ENCODE data around the gene ADAMTS6.
A peak's percentile ranks its signal among the peaks of the same experiment; 100 is the strongest.
"Not testable (repeated sequence)": the region's sequence is repeated elsewhere in the genome, so short reads cannot be mapped to it uniquely, and the experiment has no call there.

Gene ADAMTS6

GRCh38 chr5:65488038-65488687 lies 6.4 kb upstream of the ADAMTS6 start:
- not testable (repeated sequence) for H3K79me1 ChIP-seq (replicated peaks; ENCODE audit: low read length, poor library complexity, severe bottlenecking); H3K27me3 ChIP-seq (ENCODE audit: control insufficient read depth in 1 of 2, insufficient read depth in 1 of 2, low read length in 2 of 2); H3K4me1 ChIP-seq (ENCODE audit: control insufficient read depth, insufficient read depth, low read depth, low read length); H3K4me3 ChIP-seq (ENCODE audit: insufficient read depth in 1 of 2, low read depth in 1 of 2, low read length in 2 of 2); H3K23ac ChIP-seq (ENCODE audit: low read length in 2 of 2); DNase-seq; H3K14ac ChIP-seq (ENCODE audit: low read length in 2 of 2); H3K9me3 ChIP-seq (ENCODE audit: control insufficient read depth, low read length); H3K27ac ChIP-seq (ENCODE audit: low read length, poor library complexity, severe bottlenecking); H3K9ac ChIP-seq (ENCODE audit: low read length); H2BK15ac ChIP-seq (ENCODE audit: low read depth, poor library complexity, severe bottlenecking); H3K4me2 ChIP-seq (ENCODE audit: low read length, poor library complexity, severe bottlenecking); H4K8ac ChIP-seq (ENCODE audit: low read length); H3K36me3 ChIP-seq (ENCODE audit: control insufficient read depth in 1 of 2, insufficient read depth in 2 of 2, low read depth in 1 of 2, low read length in 2 of 2); H3K4ac ChIP-seq (ENCODE audit: low read depth in 1 of 2, low read length in 2 of 2); H2AK5ac ChIP-seq (ENCODE audit: low read length, severe bottlenecking); H2BK120ac ChIP-seq (ENCODE audit: low read depth, low read length); H2BK12ac ChIP-seq (ENCODE audit: low read length in 2 of 2); H4K91ac ChIP-seq (ENCODE audit: low read length); H3K18ac ChIP-seq (ENCODE audit: low read depth in 1 of 2, low read length in 2 of 2); H2BK5ac ChIP-seq (ENCODE audit: low read depth, low read length, poor library complexity, severe bottlenecking); H2AFZ ChIP-seq (ENCODE audit: low read depth, low read length)
- WGBS = 86% methylated on average over 6 of the region's 7 CpGs

- H3K4ac ChIP-seq (ENCODE audit: low read depth in 1 of 2, low read length in 2 of 2); H2BK15ac ChIP-seq (ENCODE audit: low read depth, poor library complexity, severe bottlenecking); H3K18ac ChIP-seq (ENCODE audit: low read depth in 1 of 2, low read length in 2 of 2); H3K9ac ChIP-seq (ENCODE audit: low read length); H3K23ac ChIP-seq (ENCODE audit: low read length in 2 of 2); H3K27me3 ChIP-seq (ENCODE audit: control insufficient read depth in 1 of 2, insufficient read depth in 1 of 2, low read length in 2 of 2); DNase-seq; H3K14ac ChIP-seq (ENCODE audit: low read length in 2 of 2); H3K4me2 ChIP-seq (ENCODE audit: low read length, poor library complexity, severe bottlenecking); H2BK12ac ChIP-seq (ENCODE audit: low read length in 2 of 2); H2AFZ ChIP-seq (ENCODE audit: low read depth, low read length); H3K79me1 ChIP-seq (replicated peaks; ENCODE audit: low read length, poor library complexity, severe bottlenecking); H4K8ac ChIP-seq (ENCODE audit: low read length); H2BK5ac ChIP-seq (ENCODE audit: low read depth, low read length, poor library complexity, severe bottlenecking); H3K36me3 ChIP-seq (ENCODE audit: control insufficient read depth in 1 of 2, insufficient read depth in 2 of 2, low read depth in 1 of 2, low read length in 2 of 2); H3K9me3 ChIP-seq (ENCODE audit: control insufficient read depth, low read length); H2AK5ac ChIP-seq (ENCODE audit: low read length, severe bottlenecking); H4K91ac ChIP-seq (ENCODE audit: low read length); H3K4me3 ChIP-seq (ENCODE audit: insufficient read depth in 1 of 2, low read depth in 1 of 2, low read length in 2 of 2); H2BK120ac ChIP-seq (ENCODE audit: low read depth, low read length); H3K27ac ChIP-seq (ENCODE audit: low read length, poor library complexity, severe bottlenecking); H3K4me1 ChIP-seq (ENCODE audit: control insufficient read depth, insufficient read depth, low read depth, low read length): not testable (repeated sequence)
- 94% methylated on average over 2 of the region's 2 CpGs for WGBS
These were observed 5.1 kb upstream of the ADAMTS6 start for GRCh38 chr5:65486803-65487202.

GRCh38 chr5:65485405-65485804 lies 3.7 kb upstream of the ADAMTS6 start:
- no peaks in the 10 kb centered on the region for H3K36me3 ChIP-seq (ENCODE audit: control insufficient read depth in 1 of 2, insufficient read depth in 2 of 2, low read depth in 1 of 2, low read length in 2 of 2)
- no peak overlapping the region for H3K4ac ChIP-seq (ENCODE audit: low read depth in 1 of 2, low read length in 2 of 2)
- H2BK120ac ChIP-seq (ENCODE audit: low read depth, low read length) = no peak overlapping the region
- no peak overlapping the region for H3K4me3 ChIP-seq (ENCODE audit: insufficient read depth in 1 of 2, low read depth in 1 of 2, low read length in 2 of 2)
- H2BK15ac ChIP-seq (ENCODE audit: low read depth, poor library complexity, severe bottlenecking) = no peak overlapping the region
- H2AFZ ChIP-seq (ENCODE audit: low read depth, low read length) = no peak overlapping the region
- DNase-seq = no peak
- H4K91ac ChIP-seq (ENCODE audit: low read length) = no peak overlapping the region
- no peak overlapping the region for H2BK12ac ChIP-seq (ENCODE audit: low read length in 2 of 2)
- no peak overlapping the region for H3K9ac ChIP-seq (ENCODE audit: low read length)
- H3K18ac ChIP-seq (ENCODE audit: low read depth in 1 of 2, low read length in 2 of 2) = no peak overlapping the region
- H3K14ac ChIP-seq (ENCODE audit: low read length in 2 of 2) = no peak overlapping the region
- no peaks in the 10 kb centered on the region for H3K79me1 ChIP-seq (replicated peaks; ENCODE audit: low read length, poor library complexity, severe bottlenecking)
- no peak overlapping the region for H3K4me2 ChIP-seq (ENCODE audit: low read length, poor library complexity, severe bottlenecking)
- no peak overlapping the region for H3K27ac ChIP-seq (ENCODE audit: low read length, poor library complexity, severe bottlenecking)
- H2AK5ac ChIP-seq (ENCODE audit: low read length, severe bottlenecking) = no peak overlapping the region
- no peaks in the 10 kb centered on the region for H3K27me3 ChIP-seq (ENCODE audit: control insufficient read depth in 1 of 2, insufficient read depth in 1 of 2, low read length in 2 of 2)
- 98% methylated on average over 28 of the region's 28 CpGs for WGBS
- no peak overlapping the region for H2BK5ac ChIP-seq (ENCODE audit: low read depth, low read length, poor library complexity, severe bottlenecking)
- no peak overlapping the region for H4K8ac ChIP-seq (ENCODE audit: low read length)
- no peaks in the 10 kb centered on the region for H3K9me3 ChIP-seq (ENCODE audit: control insufficient read depth, low read length)
- H3K23ac ChIP-seq (ENCODE audit: low read length in 2 of 2) = no peak overlapping the region
- H3K4me1 ChIP-seq (ENCODE audit: control insufficient read depth, insufficient read depth, low read depth, low read length) = no peaks in the 10 kb centered on the region

- Histone ChIP-seq H2BK12ac (ENCODE audit: low read length in 2 of 2) (no peak overlapping the region), H2BK15ac (ENCODE audit: low read depth, poor library complexity, severe bottlenecking) (no peak overlapping the region), H3K18ac (ENCODE audit: low read depth in 1 of 2, low read length in 2 of 2) (no peak overlapping the region), H3K4ac (ENCODE audit: low read depth in 1 of 2, low read length in 2 of 2) (no peak overlapping the region), H3K79me1 (replicated peaks; ENCODE audit: low read length, poor library complexity, severe bottlenecking) (no peaks in the 10 kb centered on the region), H3K27ac (ENCODE audit: low read length, poor library complexity, severe bottlenecking) (peak overlapping the region; percentile 87), H4K91ac (ENCODE audit: low read length) (no peak overlapping the region), H3K9me3 (ENCODE audit: control insufficient read depth, low read length) (no peaks in the 10 kb centered on the region), H3K27me3 (ENCODE audit: control insufficient read depth in 1 of 2, insufficient read depth in 1 of 2, low read length in 2 of 2) (no peaks in the 10 kb centered on the region), H2AK5ac (ENCODE audit: low read length, severe bottlenecking) (no peak overlapping the region), H2BK5ac (ENCODE audit: low read depth, low read length, poor library complexity, severe bottlenecking) (no peak overlapping the region), H3K4me2 (ENCODE audit: low read length, poor library complexity, severe bottlenecking) (peak overlapping the region; percentile 92), H3K23ac (ENCODE audit: low read length in 2 of 2) (no peak overlapping the region), H3K4me1 (ENCODE audit: control insufficient read depth, insufficient read depth, low read depth, low read length) (no peaks in the 10 kb centered on the region), H2BK120ac (ENCODE audit: low read depth, low read length) (no peak overlapping the region), H3K4me3 (ENCODE audit: insufficient read depth in 1 of 2, low read depth in 1 of 2, low read length in 2 of 2) (peak overlapping the region in 1 of 2 experiments; percentile 96), H4K8ac (ENCODE audit: low read length) (no peak overlapping the region), H3K14ac (ENCODE audit: low read length in 2 of 2) (no peak overlapping the region), H3K36me3 (ENCODE audit: control insufficient read depth in 1 of 2, insufficient read depth in 2 of 2, low read depth in 1 of 2, low read length in 2 of 2) (no peaks in the 10 kb centered on the region), H3K9ac (ENCODE audit: low read length) (peak overlapping the region; percentile 93), H2AFZ (ENCODE audit: low read depth, low read length) (no peak overlapping the region)
- WGBS = 70% methylated on average over 1 of the region's 3 CpGs
- peak; percentile 85 for DNase-seq
These were observed 2.0 kb upstream of the ADAMTS6 start for GRCh38 chr5:65483546-65484346.

Measured in mesenchymal stem cell (in vitro differentiated cells and primary cell).